H1 (cell line): Measurements from ENCODE around the gene ZXDC. TPM values are rescaled to one million over a fixed set of nuclear protein-coding genes. Genes with fewer than 3 reads are reported as not detected.

Source experiments
- CTCF ChIA-PET: fragments of 300-600 bp; sonication (Branson Sonifier 250); formaldehyde crosslinking; loops from one replicate; lab custom pipeline; 2021; ENCODE audit not compliant: partially characterized antibody; lab: Charles Lee
- POLR2A ChIA-PET: fragments of 300-600 bp; sonication (Branson Sonifier 250); formaldehyde crosslinking; loops from one replicate; lab custom pipeline; 2021; ENCODE audit warnings: inconsistent platforms; ENCODE audit not compliant: partially characterized antibody; lab: Charles Lee
- DNase-seq, 2 experiments: peaks; one replicate each; pipeline versions ENCODE4 v3.0.0 to v3.0.0-alpha.2; 2010 to 2022; ENCODE audit warnings: low spot score in 2 of 2, low read depth in 1 of 2, mixed read lengths in 1 of 2
- FAIRE-seq: peaks from 2 replicates; lab custom pipeline; 2011; peaks lifted over from hg19 to GRCh38; lab: Jason Lieb, UNC
- H2AFZ ChIP-seq: 2 replicates; pipeline ENCODE4 v1.8.1; 2012; ENCODE audit warnings: low read length, inconsistent platforms
- H2AK5ac ChIP-seq: 2 replicates; pipeline ENCODE4 v1.6.1; 2013; ENCODE audit warnings: low read depth, low read length
- H2BK120ac ChIP-seq: replicated peaks from 2 replicates; pipeline ENCODE3; 2013; ENCODE audit warnings: low read depth, low read length, inconsistent platforms
- H2BK12ac ChIP-seq: 2 replicates; pipeline ENCODE4 v1.6.1; 2013; ENCODE audit warnings: low read depth, low read length
- H2BK15ac ChIP-seq: 2 replicates; pipeline ENCODE4 v1.6.1; 2013; ENCODE audit warnings: low read length
- H2BK20ac ChIP-seq: 2 replicates; pipeline ENCODE4 v1.6.1; 2013; ENCODE audit warnings: low read length
- H2BK5ac ChIP-seq: 2 replicates; pipeline ENCODE4 v1.6.1; 2013; ENCODE audit warnings: low read depth, low read length
- H3K14ac ChIP-seq: 2 replicates; pipeline ENCODE4 v1.6.1; 2013; ENCODE audit warnings: inconsistent platforms; ENCODE audit not compliant: insufficient read length
- H3K18ac ChIP-seq: 2 replicates; pipeline ENCODE4 v1.6.1; 2013; ENCODE audit warnings: low read length; ENCODE audit errors: extremely low read depth
- H3K23ac ChIP-seq: 2 replicates; pipeline ENCODE4 v1.6.1; 2013; ENCODE audit warnings: inconsistent platforms; ENCODE audit not compliant: insufficient read length
- H3K23me2 ChIP-seq: 2 replicates; pipeline ENCODE4 v1.6.1; 2013; ENCODE audit warnings: low read depth, low read length
- H3K27ac ChIP-seq: 2 replicates; pipeline ENCODE4 v1.6.1; 2011; ENCODE audit warnings: low read depth, low read length, inconsistent platforms
- H3K27me3 ChIP-seq, 4 experiments: replicated peaks in 1 of 4; 1 replicate in 1 of 4; 2 replicates in 3 of 4; pipeline versions ENCODE4 v1.6.1 to v1.8.1; 2011 to 2013; ENCODE audit warnings: low read length in 3 of 4, mild to moderate bottlenecking in 3 of 4, inconsistent platforms in 2 of 4, mixed read lengths in 2 of 4, moderate library complexity in 1 of 4; ENCODE audit not compliant: control insufficient read depth in 3 of 4, insufficient read depth in 3 of 4; ENCODE audit errors: extremely low read depth in 1 of 4
- H3K36me3 ChIP-seq, 4 experiments: 2 replicates each; pipeline versions ENCODE4 v1.6.1 to v1.8.1; 2011 to 2013; ENCODE audit warnings: mild to moderate bottlenecking in 4 of 4, low read length in 3 of 4, moderate library complexity in 2 of 4, control low read depth in 1 of 4, inconsistent platforms in 1 of 4; ENCODE audit not compliant: insufficient read depth in 4 of 4, control insufficient read depth in 2 of 4
- H3K4ac ChIP-seq: replicated peaks from 2 replicates; pipeline ENCODE3; 2013; ENCODE audit warnings: low read length, low read depth, mixed read lengths, inconsistent platforms; ENCODE audit not compliant: insufficient read length
- H3K4me1 ChIP-seq, 4 experiments: replicated peaks in 1 of 4; 1 replicate in 1 of 4; 2 replicates in 3 of 4; pipeline versions ENCODE4 v1.6.1 to v1.8.1; 2011 to 2013; ENCODE audit warnings: low read length in 3 of 4, inconsistent platforms in 2 of 4, mixed read lengths in 1 of 4; ENCODE audit not compliant: insufficient read depth in 4 of 4, control insufficient read depth in 3 of 4
- H3K4me2 ChIP-seq, 2 experiments: 2 replicates each; pipeline versions ENCODE4 v1.6.1 to v1.8.1; 2011 to 2013; ENCODE audit warnings: low read depth in 2 of 2, low read length in 2 of 2, control low read depth in 1 of 2, inconsistent platforms in 1 of 2, mild to moderate bottlenecking in 1 of 2; ENCODE audit not compliant: insufficient read depth in 1 of 2
- H3K4me3 ChIP-seq, 4 experiments: fragments of 200-600, 300-600 bp in 1 of 4; sonication (generic), shearing (Covaris generic), sonication (Bioruptor Twin) in 1 of 4; 2 replicates each; pipeline versions ENCODE4 v1.5.1 to v1.8.1; 2011 to 2016; ENCODE audit warnings: low read length in 4 of 4, low read depth in 3 of 4, control low read depth in 2 of 4, inconsistent platforms in 2 of 4, mild to moderate bottlenecking in 2 of 4, mixed read lengths in 1 of 4, moderate library complexity in 1 of 4; ENCODE audit not compliant: insufficient read depth in 2 of 4; ENCODE audit errors: extremely low read depth in 1 of 4
- H3K56ac ChIP-seq: replicated peaks from 2 replicates; pipeline ENCODE3; 2013; ENCODE audit warnings: low read depth, mild to moderate bottlenecking, mixed read lengths, low read length, inconsistent platforms; ENCODE audit not compliant: insufficient read length
- H3K79me1 ChIP-seq: 2 replicates; pipeline ENCODE4 v1.6.1; 2013; ENCODE audit warnings: low read depth, low read length, control low read depth
- H3K79me2 ChIP-seq, 2 experiments: 2 replicates each; pipeline versions ENCODE4 v1.6.1 to v1.8.1; 2012 to 2013; ENCODE audit warnings: low read length in 2 of 2, mild to moderate bottlenecking in 2 of 2, inconsistent platforms in 1 of 2; ENCODE audit not compliant: insufficient read depth in 2 of 2, control insufficient read depth in 1 of 2
- H3K9ac ChIP-seq, 4 experiments: replicated peaks in 1 of 4; 1 replicate in 1 of 4; 2 replicates in 3 of 4; pipeline versions ENCODE4 v1.6.1 to v1.8.1; 2011 to 2013; ENCODE audit warnings: low read depth in 3 of 4, low read length in 3 of 4, control low read depth in 2 of 4, mild to moderate bottlenecking in 2 of 4, moderate library complexity in 2 of 4, inconsistent platforms in 1 of 4; ENCODE audit errors: extremely low read depth in 1 of 4
- H3K9me3 ChIP-seq, 2 experiments: 2 replicates each; pipeline versions ENCODE4 v1.6.1 to v1.8.1; 2012 to 2013; ENCODE audit warnings: mild to moderate bottlenecking in 2 of 2, moderate library complexity in 2 of 2, control low read depth in 1 of 2, inconsistent platforms in 1 of 2, low read depth in 1 of 2, low read length in 1 of 2, mixed read lengths in 1 of 2; ENCODE audit not compliant: insufficient read depth in 2 of 2
- H4K20me1 ChIP-seq, 2 experiments: replicated peaks in 1 of 2; 2 replicates each; pipeline versions ENCODE3 to v1.8.1; 2011 to 2013; ENCODE audit warnings: inconsistent platforms in 2 of 2, low read length in 2 of 2, mild to moderate bottlenecking in 1 of 2; ENCODE audit not compliant: insufficient read depth in 2 of 2, control insufficient read depth in 1 of 2
- H4K5ac ChIP-seq: 2 replicates; pipeline ENCODE4 v1.6.1; 2013; ENCODE audit warnings: low read length, low read depth, mixed read lengths, inconsistent platforms; ENCODE audit not compliant: insufficient read length
- H4K8ac ChIP-seq: 2 replicates; pipeline ENCODE4 v1.8.0; 2013; ENCODE audit warnings: mild to moderate bottlenecking, moderate library complexity, low read length, inconsistent platforms; ENCODE audit not compliant: insufficient read depth; ENCODE audit errors: extremely low read depth
- H4K91ac ChIP-seq: replicated peaks from 2 replicates; pipeline ENCODE3; 2013; ENCODE audit warnings: low read length, mixed read lengths, inconsistent platforms; ENCODE audit not compliant: insufficient read length
- BACH1 ChIP-seq: IDR thresholded peaks from 2 replicates; pipeline ENCODE4 v1.6.1; 2012; ENCODE audit warnings: low read length, improper control_type of control experiment
- BCL11A ChIP-seq, 2 experiments: IDR thresholded peaks; one replicate each; pipeline ENCODE4 v1.6.1; 2011; ENCODE audit warnings: low read depth in 2 of 2, low read length in 2 of 2, mild to moderate bottlenecking in 2 of 2
- CBX8 ChIP-seq: fragments of 300-800, 300-1000 bp; sonication (generic); IDR thresholded peaks from 2 replicates; pipeline ENCODE4 v1.7.1; 2016; ENCODE audit warnings: low read depth, low read length, borderline replicate concordance
- CTCF ChIP-seq, 3 experiments: IDR thresholded peaks; 1 replicate in 2 of 3; 2 replicates in 1 of 3; pipeline versions ENCODE4 v1.5.1 to v1.6.1; 2011; ENCODE audit warnings: low read length in 3 of 3, mild to moderate bottlenecking in 3 of 3, inconsistent platforms in 2 of 3, low read depth in 1 of 3, moderate library complexity in 1 of 3; ENCODE audit not compliant: insufficient read depth in 1 of 3; ENCODE audit errors: control extremely low read depth in 1 of 3
- WGBS, 2 experiments: shearing (Covaris generic) in 1 of 2; methylation state at CpG; one replicate each; pipeline versions ENCODE4 v1.1.6 to v1.1.7; 2013 to 2015; ENCODE audit warnings: low lambda C conversion rate in 2 of 2, mixed read lengths in 2 of 2, inconsistent platforms in 1 of 2, low coverage in 1 of 2, missing lambda C conversion rate in 1 of 2; ENCODE audit not compliant: insufficient replicate concordance in 2 of 2, insufficient coverage in 1 of 2, insufficient read length in 1 of 2; ENCODE audit errors: extremely low coverage in 1 of 2, missing lambda C conversion rate in 1 of 2; 5-methylcytosine and 5-hydroxymethylcytosine counted together
- polyA plus RNA-seq, 7 experiments: library from polyadenylated mRNA; depleted of rRNA in 3 of 7; stranded (reverse) in 5 of 7; unstranded in 2 of 7; fragments of >200 nt in 5 of 7; fragments of 200-250 nt in 2 of 7; gene quantifications; 1 replicate in 5 of 7; 2 replicates in 1 of 7; 4 replicates in 1 of 7; pipeline versions ENCODE4 v1.2.1 to v1.2.3, GENCODE V29; 2011 to 2013; ENCODE audit warnings: missing spikeins in 2 of 7, mixed read lengths in 2 of 7
- total RNA-seq: library from RNA; stranded (reverse); fragmentation: NEBNext Ultra II Directional; extraction: Animal tissue kit (Norgen Biotek cat#: 25700); gene quantifications from 2 replicates; pipeline ENCODE4 v1.2.1, GENCODE V29; 2021

The ZXDC gene
- total and polyA plus RNA-seq, 2 of the 8 experiments (the other 6 are each of a cell fraction or from before 2014, with no cell fraction given): 12.7 to 24.3 TPM

- 75% methylated on average over 7 of the region's 7 CpGs; no CpG with 5 or more reads in 1 of the 2 experiments for WGBS, 2 experiments
- Histone ChIP-seq H4K20me1 (peaks cover 0 to 6% of the 10 kb centered on the region in 2 experiments), H4K91ac (no peak overlapping the region), H3K4ac (peak overlapping the region; percentile 50), H3K79me1 (no peaks in the 10 kb centered on the region; the same call in 1 of the 2 replicates), H3K79me2 (peaks cover 0 to 3% of the 10 kb centered on the region in 2 experiments; a peak in 1 of 4 replicates), H3K36me3 (no peaks in the 10 kb centered on the region; a peak in 1 of 8 replicates), H3K4me3 (no peak overlapping the region), H3K9me3 (no peaks in the 10 kb centered on the region), H3K9ac (no peak overlapping the region), H2AK5ac (no peak overlapping the region; the same call in 1 of the 2 replicates), H3K56ac (no peak overlapping the region), H3K4me1 (peaks cover 0 to 22% (median 16%) of the 10 kb centered on the region in 4 experiments; a peak in 6 of 7 replicates), H3K27me3 (no peaks in the 10 kb centered on the region; a peak in 1 of 7 replicates), H2BK20ac (no peak overlapping the region), H3K14ac (no peak overlapping the region), H2BK5ac (no peak overlapping the region; the same call in 1 of the 2 replicates), H4K8ac (no peak overlapping the region), H3K23ac (no peak overlapping the region), H2BK12ac (no peak overlapping the region), H3K23me2 (peaks cover 2% of the 10 kb centered on the region; the same call in 1 of the 2 replicates), H3K18ac (no peak overlapping the region), H2BK120ac (no peak overlapping the region), H3K27ac (no peak overlapping the region), H2BK15ac (no peak overlapping the region), H3K4me2 (no peak overlapping the region), H2AFZ (no peak overlapping the region), H4K5ac (no peak overlapping the region)
- TF ChIP-seq BCL11A (IDR thresholded peaks at IDR 0.05; ENCODE audit: low read depth in 2 of 2, low read length in 2 of 2) (no peak), CTCF (IDR thresholded peaks at IDR 0.05; ENCODE audit: control extremely low read depth in 1 of 3, insufficient read depth in 1 of 3, low read depth in 1 of 3, low read length in 3 of 3) (no peak), BACH1 (no peak), CBX8 (no peak)
- FAIRE-seq: no peak
- ChIA-PET CTCF (interaction anchor here (0.5 to 6.6 kb wide), 5 partner anchors 10 to 527 kb away, joined by 3 to 49 read pairs (median 3); no protein-coding TSS in a partner anchor), POLR2A (no interaction called here)
- DNase-seq: no peak
Measured at GRCh38 chr3:126501736-126502135, 26.0 kb upstream of the ZXDC start.
